Esophagus squamous epithelium (tissue), 5 donors: ENCODE data around the gene SLC25A42. TPM values are rescaled to one million over a fixed set of nuclear protein-coding genes. Genes with fewer than 3 reads are reported as not detected.

Source experiments
- DNase-seq: peaks from one replicate; lab custom pipeline; 2025; lab: John Stamatoyannopoulos, UW
- H3K27ac ChIP-seq, 4 donors: fragments of 200-600 bp; sonication (generic); one replicate each; pipeline ENCODE4 v1.5.1; 2016 to 2019; ENCODE audit warnings: mild to moderate bottlenecking in 1 of 4
- H3K27me3 ChIP-seq, 4 donors: fragments of 200-600 bp; sonication (generic); 1 replicate in 3 of 4; 2 replicates in 1 of 4; pipeline versions ENCODE4 v1.5.1 to v1.6.0; 2017 to 2021; ENCODE audit warnings: antibody characterized with exemption in 1 of 4
- H3K36me3 ChIP-seq, 3 donors: fragments of 200-600 bp; sonication (generic); one replicate each; pipeline ENCODE4 v1.5.1; 2016 to 2019
- H3K4me1 ChIP-seq, 3 donors: fragments of 200-600 bp; sonication (generic); one replicate each; pipeline ENCODE4 v1.5.1; 2017 to 2019
- H3K4me3 ChIP-seq, 4 donors: fragments of 200-600 bp; sonication (generic); 1 replicate in 3 of 4; 2 replicates in 1 of 4; pipeline ENCODE4 v1.5.1; 2016 to 2019; ENCODE audit warnings: mild to moderate bottlenecking in 2 of 4, moderate library complexity in 1 of 4
- H3K9me3 ChIP-seq, 3 donors: fragments of 200-600 bp; sonication (generic); one replicate each; pipeline ENCODE4 v1.5.1; 2016 to 2019
- CTCF ChIP-seq, 6 experiments: fragments of 450-650 bp in 4 of 6; fragments of 200-600 bp in 2 of 6; sonication (generic) in 2 of 6; IDR thresholded peaks; one replicate each; pipeline ENCODE4 v1.5.1; 2016 to 2019; ENCODE audit warnings: antibody characterized with exemption in 6 of 6, mild to moderate bottlenecking in 4 of 6, moderate library complexity in 4 of 6
- POLR2A ChIP-seq, 4 donors: fragments of 450-650 bp; IDR thresholded peaks; one replicate each; pipeline ENCODE4 v1.6.1; 2017; ENCODE audit warnings: antibody characterized with exemption in 4 of 4, mild to moderate bottlenecking in 4 of 4, moderate library complexity in 3 of 4
- WGBS, 2 donors: methylation state at CpG; one replicate each; pipeline ENCODE4 v1.1.5; 2018; 5-methylcytosine and 5-hydroxymethylcytosine counted together
- intact Hi-C: fragments of 100-400 bp; cut with DNase I; formaldehyde crosslinking; loops from one replicate; pipeline ENCODE4 v1.15.0; 2022
- total RNA-seq, 4 donors: library from RNA; depleted of rRNA; stranded (reverse); fragments of >200 nt; gene quantifications; one replicate each; pipeline ENCODE4 v1.1.0, GENCODE V29; 2016
- donor health status: DM: yes; HTN: yes; CAD: no.

Gene SLC25A42
- total RNA-seq, 4 donors from 2014 or later = 1.7 to 3.8 (median 3.3) TPM

- Histone ChIP-seq H3K36me3 (peaks cover 0 to 49% (median 0%) of the 10 kb centered on the region in 3 donors), H3K27ac (no peak overlapping the region), H3K9me3 (peaks cover 0 to 10% (median 0%) of the 10 kb centered on the region in 3 donors), H3K4me1 (no peaks in the 10 kb centered on the region), H3K4me3 (no peak overlapping the region), H3K27me3 (no peaks in the 10 kb centered on the region)
- no peak for TF ChIP-seq CTCF (IDR thresholded peaks at IDR 0.05)
- no peak for TF ChIP-seq POLR2A (IDR thresholded peaks at IDR 0.05)
- WGBS, 2 donors = 83 to 92% methylated on average over 2 to 4 of the region's 10 CpGs
- intact Hi-C loops = no loop called here
- no peak for DNase-seq
These were observed 57.6 kb downstream of the SLC25A42 start for GRCh38 chr19:19121371-19121770.

DNA sequence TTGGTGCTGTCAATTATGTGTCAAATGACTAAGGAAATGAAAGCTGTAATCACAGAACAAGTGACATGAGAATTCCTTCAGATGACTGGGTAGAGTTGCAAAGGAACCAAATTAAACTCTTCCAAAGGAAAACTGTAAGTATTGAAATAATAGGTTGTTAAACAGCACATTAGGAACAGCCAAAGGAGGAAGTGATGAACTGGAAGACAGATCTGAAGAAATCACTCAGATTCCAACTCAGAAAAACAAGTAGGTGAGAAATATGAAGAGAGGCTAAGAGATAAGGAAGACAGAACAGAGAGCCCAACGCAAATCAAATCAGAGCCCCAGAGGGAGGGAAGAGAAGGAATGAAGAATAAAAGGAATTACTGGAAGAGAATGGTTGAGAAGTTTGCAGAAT, 59.1 kb downstream of the SLC25A42 start:
- no peaks in the 10 kb centered on the region for H3K27me3 ChIP-seq
- no peak for DNase-seq
- H3K9me3 ChIP-seq = peaks cover 0 to 10% (median 0%) of the 10 kb centered on the region in 3 donors
- WGBS, 2 donors = 88 to 100% methylated on average over 1 of the region's 1 CpG
- no peak overlapping the region for H3K4me3 ChIP-seq
- intact Hi-C loops = no loop called here
- peaks cover 0 to 49% (median 0%) of the 10 kb centered on the region in 3 donors for H3K36me3 ChIP-seq
- TF ChIP-seq POLR2A (IDR thresholded peaks at IDR 0.05) (no peak), CTCF (IDR thresholded peaks at IDR 0.05) (no peak)
- no peaks in the 10 kb centered on the region for H3K4me1 ChIP-seq
- no peak overlapping the region for H3K27ac ChIP-seq

DNA sequence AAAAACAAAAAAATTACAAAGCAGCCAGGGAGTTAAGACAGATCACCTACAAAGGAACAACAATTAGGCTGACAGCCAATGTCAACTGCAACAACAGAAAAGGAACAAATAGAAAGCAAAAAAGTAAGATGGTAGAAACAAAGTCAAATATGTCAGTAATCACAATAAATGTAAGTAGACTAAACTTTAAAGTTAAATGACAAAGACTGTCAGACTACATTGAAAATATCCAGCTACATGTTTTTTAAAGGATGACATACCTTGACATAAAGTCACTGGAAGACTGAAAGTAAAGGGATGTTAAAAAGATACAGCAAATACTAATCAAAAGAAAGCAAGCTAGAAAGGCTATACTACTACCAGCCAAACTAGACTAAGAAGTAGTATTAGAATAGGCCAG, 59.6 kb downstream of the SLC25A42 start:
- no peaks in the 10 kb centered on the region for H3K27me3 ChIP-seq
- H3K9me3 ChIP-seq = peaks cover 0 to 10% (median 0%) of the 10 kb centered on the region in 3 donors
- intact Hi-C loops = no loop called here
- H3K4me1 ChIP-seq = no peaks in the 10 kb centered on the region
- DNase-seq = no peak
- TF ChIP-seq POLR2A (IDR thresholded peaks at IDR 0.05) (no peak), CTCF (IDR thresholded peaks at IDR 0.05) (no peak)
- H3K4me3 ChIP-seq = no peak overlapping the region
- H3K27ac ChIP-seq = no peak overlapping the region
- H3K36me3 ChIP-seq = peaks cover 0 to 46% (median 0%) of the 10 kb centered on the region in 3 donors

- no peak for DNase-seq
- intact Hi-C loops = no loop called here
These were observed 62.3 kb downstream of the SLC25A42 start for GRCh38 chr19:19126102-19126501.

GRCh38 chr19:19131989-19132388, 68.2 kb downstream of the SLC25A42 start:
- peaks cover 0 to 3% (median 1%) of the 10 kb centered on the region in 3 donors for H3K4me1 ChIP-seq
- H3K27me3 ChIP-seq = no peaks in the 10 kb centered on the region
- H3K4me3 ChIP-seq = no peak overlapping the region
- intact Hi-C loops = loop anchor here (5.0 kb wide), 1 partner anchor 75 kb away; no protein-coding TSS in a partner anchor
- peaks cover 0 to 14% (median 14%) of the 10 kb centered on the region in 3 donors for H3K9me3 ChIP-seq
- WGBS, 2 donors = 88 to 100% methylated on average over 1 of the region's 3 CpGs
- no peak for DNase-seq
- peaks cover 0 to 32% (median 0%) of the 10 kb centered on the region in 3 donors for H3K36me3 ChIP-seq
- H3K27ac ChIP-seq = no peak overlapping the region
- TF ChIP-seq CTCF (IDR thresholded peaks at IDR 0.05) (no peak), POLR2A (IDR thresholded peaks at IDR 0.05) (no peak)

More at GRCh38 chr19:19126102-19126501, 62.3 kb downstream of the SLC25A42 start:
- Histone ChIP-seq H3K36me3 (peaks cover 0 to 32% (median 0%) of the 10 kb centered on the region in 3 donors), H3K27me3 (no peaks in the 10 kb centered on the region), H3K27ac (no peak overlapping the region), H3K4me3 (no peak overlapping the region), H3K9me3 (peaks cover 0 to 10% (median 0%) of the 10 kb centered on the region in 3 donors), H3K4me1 (no peaks in the 10 kb centered on the region)
- 90 to 92% methylated on average over 6 of the region's 6 CpGs for WGBS, 2 donors
- TF ChIP-seq CTCF (IDR thresholded peaks at IDR 0.05) = no peak
- TF ChIP-seq POLR2A (IDR thresholded peaks at IDR 0.05) = no peak
